Smooth muscle cell (in vitro differentiated cells): Measurements from ENCODE around the gene SNX30. TPM values are rescaled to one million over a fixed set of nuclear protein-coding genes. Genes with fewer than 3 reads are reported as not detected.

Source experiments
- DNase-seq: peaks from one replicate; lab custom pipeline; 2025; ENCODE audit not compliant: unreplicated experiment; lab: John Stamatoyannopoulos, UW
- H2AFZ ChIP-seq: fragments of 200-600 bp; sonication (generic); 2 replicates; pipeline ENCODE4 v1.6.0; 2016; ENCODE audit warnings: antibody characterized with exemption, low read depth, mild to moderate bottlenecking
- H3F3A ChIP-seq: fragments of 200-600 bp; sonication (generic); 2 replicates; pipeline ENCODE4 v1.6.0; 2017; ENCODE audit warnings: antibody characterized with exemption, low read depth
- H3K27ac ChIP-seq: fragments of 200-600 bp; sonication (generic); 2 replicates; pipeline ENCODE4 v1.5.1; 2016; ENCODE audit warnings: low read depth, mild to moderate bottlenecking
- H3K27me3 ChIP-seq: fragments of 200-600 bp; sonication (generic); 2 replicates; pipeline ENCODE4 v1.6.1; 2016; ENCODE audit warnings: low read depth, mild to moderate bottlenecking
- H3K36me3 ChIP-seq: fragments of 200-600 bp; sonication (generic); 2 replicates; pipeline ENCODE4 v1.5.1; 2016; ENCODE audit warnings: low read depth
- H3K4me1 ChIP-seq: fragments of 200-600 bp; sonication (generic); 2 replicates; pipeline ENCODE4 v1.5.1; 2016; ENCODE audit warnings: low read depth
- H3K4me2 ChIP-seq: fragments of 200-600 bp; sonication (generic); 2 replicates; pipeline ENCODE4 v1.6.0; 2016; ENCODE audit warnings: mild to moderate bottlenecking
- H3K4me3 ChIP-seq: fragments of 200-600 bp; sonication (generic); 2 replicates; pipeline ENCODE4 v1.5.1; 2016; ENCODE audit warnings: mild to moderate bottlenecking
- H3K79me2 ChIP-seq: fragments of 200-600 bp; sonication (generic); 2 replicates; pipeline ENCODE4 v1.6.0; 2016; ENCODE audit warnings: low read depth, mild to moderate bottlenecking
- H3K9ac ChIP-seq: fragments of 200-600 bp; sonication (generic); 2 replicates; pipeline ENCODE4 v1.6.0; 2016; ENCODE audit warnings: low read depth
- H3K9me3 ChIP-seq: fragments of 200-600 bp; sonication (generic); replicated peaks from 2 replicates; pipeline ENCODE4 v1.5.1; 2016; ENCODE audit warnings: low read depth
- H4K20me1 ChIP-seq: fragments of 200-600 bp; sonication (generic); 2 replicates; pipeline ENCODE4 v1.6.0; 2016; ENCODE audit warnings: low read depth
- CTCF ChIP-seq: fragments of 200-600 bp; sonication (generic); IDR thresholded peaks from 2 replicates; pipeline ENCODE4 v1.5.1; 2017; ENCODE audit warnings: borderline replicate concordance, mild to moderate bottlenecking, antibody characterized with exemption; ENCODE audit not compliant: insufficient read depth, poor library complexity, severe bottlenecking
- WGBS: methylation state at CpG from one replicate; pipeline ENCODE4 v1.1.7; 2016; ENCODE audit warnings: low lambda C conversion rate; 5-methylcytosine and 5-hydroxymethylcytosine counted together
- polyA plus RNA-seq: library from polyadenylated mRNA; unstranded; fragments of >200 nt; fragmentation: Nextera tagmentation; extraction: Ambion mirVana; gene quantifications from 2 replicates; pipeline ENCODE4 v1.2.1, GENCODE V29; 2016
- total RNA-seq: library from RNA; depleted of rRNA; stranded (reverse); fragments of >200 nt; gene quantifications from 2 replicates; pipeline ENCODE4 v1.2.3, GENCODE V29; 2014

SNX30 gene
- total and polyA plus RNA-seq, 2 experiments from 2014 or later, result 3.6 to 10.7 TPM

- H4K20me1 ChIP-seq, result peaks cover 26% of the 10 kb centered on the region
- H3K36me3 ChIP-seq, result no peaks in the 10 kb centered on the region
- H3K27ac ChIP-seq, result no peak overlapping the region
- H3K4me3 ChIP-seq, result no peak overlapping the region
- H3K27me3 ChIP-seq, result no peaks in the 10 kb centered on the region
- no peak overlapping the region for H2AFZ ChIP-seq
- H3K9ac ChIP-seq, result no peak overlapping the region
- H3K79me2 ChIP-seq, result no peaks in the 10 kb centered on the region
- WGBS, result 77% methylated on average over 9 of the region's 9 CpGs
- no peaks in the 10 kb centered on the region for H3K4me1 ChIP-seq
- no peak overlapping the region for H3K4me2 ChIP-seq
- no peaks in the 10 kb centered on the region for H3F3A ChIP-seq
- no peak for TF ChIP-seq CTCF
- DNase-seq, result no peak
- no peaks in the 10 kb centered on the region for H3K9me3 ChIP-seq
These were observed 36.4 kb downstream of the SNX30 start for GRCh38 chr9:112786829-112787520.

GRCh38 chr9:112787978-112788377, 37.4 kb downstream of the SNX30 start:
- no peak overlapping the region for H3K27ac ChIP-seq
- H3K9ac ChIP-seq, result no peak overlapping the region
- DNase-seq, result no peak
- no peak overlapping the region for H3K4me2 ChIP-seq
- H3F3A ChIP-seq, result no peaks in the 10 kb centered on the region
- H3K4me1 ChIP-seq, result no peaks in the 10 kb centered on the region
- no peaks in the 10 kb centered on the region for H3K36me3 ChIP-seq
- H4K20me1 ChIP-seq, result peaks cover 26% of the 10 kb centered on the region
- H3K27me3 ChIP-seq, result no peaks in the 10 kb centered on the region
- H3K4me3 ChIP-seq, result no peak overlapping the region
- H2AFZ ChIP-seq, result no peak overlapping the region
- WGBS, result 97% methylated on average over 3 of the region's 3 CpGs
- H3K79me2 ChIP-seq, result no peaks in the 10 kb centered on the region
- no peaks in the 10 kb centered on the region for H3K9me3 ChIP-seq
- TF ChIP-seq CTCF, result no peak

DNA sequence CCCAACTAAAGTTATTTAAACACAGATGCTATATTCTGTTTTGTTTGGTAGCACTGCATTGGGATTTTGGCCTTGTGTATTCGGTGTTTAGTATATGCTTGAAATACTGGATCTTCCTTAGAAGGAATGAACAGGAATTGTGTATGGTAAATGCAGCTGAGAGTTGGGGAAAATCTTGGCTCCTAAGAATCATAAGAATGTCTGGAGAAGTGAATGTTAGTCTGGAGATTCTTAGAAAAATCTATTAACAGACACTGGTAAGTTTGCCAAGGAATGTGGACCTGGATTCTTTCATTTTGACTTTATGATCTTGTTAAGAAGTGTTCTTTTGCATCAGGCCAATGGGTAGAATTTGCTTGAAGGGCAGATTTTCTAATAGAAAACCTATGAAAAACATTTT, 38.9 kb downstream of the SNX30 start:
- Histone ChIP-seq H3K9me3 (no peaks in the 10 kb centered on the region), H3K27ac (peak overlapping the region; percentile 58), H3K4me1 (no peaks in the 10 kb centered on the region), H3K4me2 (peak overlapping the region; percentile 38), H4K20me1 (peaks cover 23% of the 10 kb centered on the region), H3K4me3 (no peak overlapping the region), H3K9ac (no peak overlapping the region), H3K36me3 (no peaks in the 10 kb centered on the region), H2AFZ (no peak overlapping the region), H3F3A (no peaks in the 10 kb centered on the region), H3K27me3 (no peaks in the 10 kb centered on the region), H3K79me2 (no peaks in the 10 kb centered on the region)
- WGBS, result 53% methylated on average over 1 of the region's 1 CpG
- TF ChIP-seq CTCF, result no peak
- DNase-seq, result no peak
